T-helper 1 cell treated with Interleukin-12 subunit alpha and Interleukin-12 subunit beta and Interleukin-4 antibody, amounts not matched to agents 30 μg/mL and 1 μg/mL, for 36 hours (primary cell): ENCODE results near the gene STARD7.

Experiments
- H3K27ac Mint-ChIP-seq: one replicate; pipeline ENCODE4 v1.8.0; 2021; ENCODE audit warnings: mild to moderate bottlenecking, mixed read lengths
- H3K27me3 Mint-ChIP-seq: one replicate; pipeline ENCODE4 v1.8.0; 2021; ENCODE audit warnings: low read depth, mixed read lengths
- H3K36me3 Mint-ChIP-seq: one replicate; pipeline ENCODE4 v1.8.0; 2021; ENCODE audit warnings: low read depth, mixed read lengths
- H3K4me1 Mint-ChIP-seq: one replicate; pipeline ENCODE4 v1.8.0; 2021; ENCODE audit warnings: low read depth, mixed read lengths
- H3K4me3 Mint-ChIP-seq: one replicate; pipeline ENCODE4 v1.8.0; 2021; ENCODE audit warnings: mild to moderate bottlenecking, moderate library complexity, mixed read lengths
- H3K9me3 Mint-ChIP-seq: one replicate; pipeline ENCODE4 v1.8.0; 2021; ENCODE audit warnings: mixed read lengths

STARD7 gene

DNA sequence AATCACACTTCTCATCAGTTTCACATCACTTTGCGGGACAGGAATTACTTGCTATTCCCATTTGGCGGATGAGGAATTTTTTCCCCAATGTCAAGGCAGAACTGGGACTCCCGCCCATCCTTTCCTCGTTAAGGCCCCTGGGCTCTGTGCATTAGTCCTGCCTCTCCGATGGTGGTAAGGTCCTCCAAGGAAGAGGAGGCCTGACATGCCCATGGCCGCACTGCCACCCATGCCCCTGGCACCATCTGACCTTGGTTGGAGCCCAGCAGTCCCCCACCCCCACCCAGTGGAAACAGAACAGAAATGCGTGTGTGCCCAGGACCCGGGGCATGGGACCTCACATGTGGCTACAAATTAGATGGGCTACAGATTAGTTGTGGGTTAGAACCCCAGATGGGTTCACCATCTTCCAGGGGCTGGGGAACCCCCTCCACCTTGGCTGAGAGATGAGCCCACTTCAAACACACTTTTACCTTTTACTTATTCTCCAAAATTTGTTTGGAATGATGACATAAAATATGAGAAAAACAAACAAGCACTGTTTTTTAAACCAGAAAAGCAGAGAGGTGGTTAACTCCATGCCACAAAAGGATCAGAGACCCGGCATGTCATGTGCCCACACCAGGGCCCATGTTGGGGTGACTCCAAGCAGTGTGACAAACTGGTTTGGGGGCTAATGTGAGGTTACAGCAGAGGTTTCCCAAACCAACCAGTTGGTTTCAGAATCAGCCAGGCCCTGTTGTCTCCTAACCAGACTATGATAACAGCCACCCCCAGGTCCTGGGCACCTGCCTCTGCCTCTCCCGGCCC lies 52.4 kb downstream of the STARD7 start:
- peaks cover 59% of the 10 kb centered on the region for H3K4me1 Mint-ChIP-seq
- no peaks in the 10 kb centered on the region for H3K27me3 Mint-ChIP-seq
- H3K4me3 Mint-ChIP-seq, result peak overlapping the region; percentile 14
- H3K9me3 Mint-ChIP-seq, result peaks cover 5% of the 10 kb centered on the region
- H3K36me3 Mint-ChIP-seq, result peaks cover 2% of the 10 kb centered on the region
- H3K27ac Mint-ChIP-seq, result peak overlapping the region; percentile 93

GRCh38 chr2:96154506-96155380 lies 53.9 kb downstream of the STARD7 start:
- Mint-ChIP-seq H3K4me3 (no peak overlapping the region), H3K4me1 (peaks cover 52% of the 10 kb centered on the region), H3K9me3 (no peaks in the 10 kb centered on the region), H3K27ac (no peak overlapping the region), H3K27me3 (no peaks in the 10 kb centered on the region), H3K36me3 (no peaks in the 10 kb centered on the region)

- Mint-ChIP-seq H3K27me3 (no peaks in the 10 kb centered on the region), H3K4me1 (peaks cover 45% of the 10 kb centered on the region), H3K4me3 (no peak overlapping the region), H3K27ac (no peak overlapping the region), H3K9me3 (no peaks in the 10 kb centered on the region), H3K36me3 (no peaks in the 10 kb centered on the region)
Observed at GRCh38 chr2:96153991-96154431, 54.6 kb downstream of the STARD7 start.

DNA sequence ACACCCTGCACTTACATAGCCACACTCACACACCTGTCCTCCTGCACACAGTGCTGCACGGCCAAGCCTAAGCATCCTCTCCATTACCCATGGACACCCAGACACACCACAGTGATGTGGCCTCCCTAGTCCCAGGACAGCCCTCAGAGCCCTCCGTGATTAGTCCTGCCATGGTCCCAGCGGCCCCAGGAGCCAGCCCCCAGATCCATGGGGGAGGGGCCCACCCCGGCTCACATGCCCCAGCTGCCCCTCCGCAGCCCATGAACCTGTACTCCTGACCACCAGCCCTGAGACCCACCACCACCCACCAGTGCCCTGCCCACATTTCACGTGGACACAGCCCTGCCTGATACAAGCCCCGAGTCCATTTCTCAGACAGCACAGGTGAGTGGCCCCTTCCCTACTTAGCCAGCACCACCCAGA lies 55.3 kb downstream of the STARD7 start:
- Mint-ChIP-seq H3K9me3 (no peaks in the 10 kb centered on the region), H3K27me3 (no peaks in the 10 kb centered on the region), H3K27ac (no peak overlapping the region), H3K4me1 (peaks cover 41% of the 10 kb centered on the region), H3K4me3 (no peak overlapping the region), H3K36me3 (no peaks in the 10 kb centered on the region)

GRCh38 chr2:96152304-96153161 lies 56.1 kb downstream of the STARD7 start:
- Mint-ChIP-seq H3K27me3 (no peaks in the 10 kb centered on the region), H3K9me3 (no peaks in the 10 kb centered on the region), H3K36me3 (no peaks in the 10 kb centered on the region), H3K27ac (peak overlapping the region; percentile 45), H3K4me1 (peaks cover 37% of the 10 kb centered on the region), H3K4me3 (no peak overlapping the region)

- Mint-ChIP-seq H3K27me3 (no peaks in the 10 kb centered on the region), H3K4me3 (no peak overlapping the region), H3K36me3 (no peaks in the 10 kb centered on the region), H3K4me1 (peaks cover 37% of the 10 kb centered on the region), H3K9me3 (no peaks in the 10 kb centered on the region), H3K27ac (peak overlapping the region; percentile 45)
Observed at GRCh38 chr2:96151595-96152303, 56.9 kb downstream of the STARD7 start.

DNA sequence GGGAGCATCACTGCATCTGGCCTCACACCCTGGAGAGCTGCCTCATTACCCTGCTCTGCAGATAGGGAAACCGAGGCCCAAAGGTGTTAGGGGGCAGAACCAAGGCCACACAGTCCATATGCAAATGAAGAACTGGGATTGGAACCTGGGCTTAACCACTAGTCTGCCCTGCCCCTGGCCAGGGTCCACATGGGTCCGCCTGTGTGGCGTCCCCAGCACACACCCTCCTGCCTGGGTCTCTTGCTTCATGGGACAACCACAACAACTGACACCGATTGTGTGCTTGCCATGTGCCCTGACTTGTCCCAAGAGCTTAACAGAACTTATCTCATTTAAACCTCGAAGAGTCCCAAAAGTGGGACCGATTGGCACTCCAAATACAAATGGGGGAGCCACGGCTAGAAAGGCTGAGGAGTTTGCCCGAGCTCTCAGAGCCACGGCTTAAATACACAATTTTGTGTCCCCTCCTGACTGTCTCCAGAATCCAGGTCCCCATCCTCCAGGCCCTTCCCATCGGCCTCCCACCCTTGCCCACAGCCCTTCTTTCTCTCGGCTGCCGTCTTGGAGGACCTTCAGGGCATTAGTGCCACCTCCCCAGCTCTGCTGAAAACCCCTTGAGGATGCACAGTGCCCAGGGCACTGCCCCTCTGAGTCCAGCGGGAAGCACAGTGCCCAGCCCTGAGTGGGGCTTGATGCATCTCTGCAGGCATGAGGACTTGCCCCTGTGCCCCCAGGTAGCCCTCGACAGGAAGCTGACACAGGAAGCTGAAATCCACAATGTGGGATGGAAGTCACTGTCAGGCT lies 57.6 kb downstream of the STARD7 start:
- Mint-ChIP-seq H3K9me3 (no peaks in the 10 kb centered on the region), H3K4me3 (no peak overlapping the region), H3K4me1 (peaks cover 34% of the 10 kb centered on the region), H3K27ac (peak overlapping the region; percentile 59), H3K36me3 (no peaks in the 10 kb centered on the region), H3K27me3 (no peaks in the 10 kb centered on the region)

- H3K9me3 Mint-ChIP-seq, result no peaks in the 10 kb centered on the region
- H3K36me3 Mint-ChIP-seq, result no peaks in the 10 kb centered on the region
- H3K4me3 Mint-ChIP-seq, result no peak overlapping the region
- peaks cover 39% of the 10 kb centered on the region for H3K4me1 Mint-ChIP-seq
- H3K27me3 Mint-ChIP-seq, result no peaks in the 10 kb centered on the region
- H3K27ac Mint-ChIP-seq, result peak overlapping the region; percentile 59
Observed at GRCh38 chr2:96150007-96150640, 58.5 kb downstream of the STARD7 start.

DNA sequence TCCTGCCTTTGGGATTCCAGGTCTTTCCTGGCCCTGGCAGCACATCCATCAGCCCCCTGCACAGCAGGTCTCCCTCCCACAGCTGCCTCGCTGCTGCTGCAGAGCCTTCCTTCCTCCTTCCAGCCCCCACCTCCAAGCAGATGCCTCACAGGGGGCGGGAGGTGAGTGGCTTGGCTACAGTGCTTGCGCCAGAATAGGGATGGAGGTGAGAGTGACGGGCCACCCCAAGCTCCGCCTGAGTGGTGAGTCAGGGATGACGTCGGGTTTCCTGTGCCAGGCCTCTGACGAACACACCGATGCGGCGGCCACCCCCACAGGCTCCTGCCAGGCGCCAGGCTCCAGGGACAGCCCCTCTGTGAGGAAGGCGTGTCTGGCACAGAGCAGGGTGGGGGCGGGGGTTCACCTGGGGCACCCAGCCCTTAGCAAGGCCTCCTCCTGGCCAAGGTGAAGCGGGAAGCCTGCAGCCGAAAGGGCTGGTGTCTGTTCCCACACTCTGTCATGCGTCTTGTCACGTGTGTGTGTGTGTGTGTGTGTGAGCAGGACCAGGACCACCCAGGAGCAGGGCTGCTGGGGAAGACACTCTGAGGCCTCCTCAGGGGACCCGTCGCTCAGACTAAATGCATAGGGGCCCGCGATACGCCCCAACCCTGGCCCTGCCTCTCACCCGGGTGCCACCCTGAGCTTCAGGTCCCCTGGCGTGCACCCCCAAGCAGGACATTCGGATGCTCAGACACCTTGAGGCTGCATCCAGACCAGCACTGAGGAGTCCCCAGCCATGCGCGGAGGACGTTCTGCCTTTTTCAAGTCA lies 60.0 kb downstream of the STARD7 start:
- H3K36me3 Mint-ChIP-seq, result peaks cover 8% of the 10 kb centered on the region
- H3K27me3 Mint-ChIP-seq, result no peaks in the 10 kb centered on the region
- no peaks in the 10 kb centered on the region for H3K9me3 Mint-ChIP-seq
- peak overlapping the region; percentile 98 for H3K27ac Mint-ChIP-seq
- H3K4me1 Mint-ChIP-seq, result peaks cover 44% of the 10 kb centered on the region
- H3K4me3 Mint-ChIP-seq, result peak overlapping the region; percentile 67

- H3K27me3 Mint-ChIP-seq, result no peaks in the 10 kb centered on the region
- peaks cover 52% of the 10 kb centered on the region for H3K4me1 Mint-ChIP-seq
- H3K4me3 Mint-ChIP-seq, result peak overlapping the region; percentile 80
- no peaks in the 10 kb centered on the region for H3K9me3 Mint-ChIP-seq
- H3K27ac Mint-ChIP-seq, result peak overlapping the region; percentile 98
- peaks cover 13% of the 10 kb centered on the region for H3K36me3 Mint-ChIP-seq
Observed at GRCh38 chr2:96147593-96148201, 60.9 kb downstream of the STARD7 start.

DNA sequence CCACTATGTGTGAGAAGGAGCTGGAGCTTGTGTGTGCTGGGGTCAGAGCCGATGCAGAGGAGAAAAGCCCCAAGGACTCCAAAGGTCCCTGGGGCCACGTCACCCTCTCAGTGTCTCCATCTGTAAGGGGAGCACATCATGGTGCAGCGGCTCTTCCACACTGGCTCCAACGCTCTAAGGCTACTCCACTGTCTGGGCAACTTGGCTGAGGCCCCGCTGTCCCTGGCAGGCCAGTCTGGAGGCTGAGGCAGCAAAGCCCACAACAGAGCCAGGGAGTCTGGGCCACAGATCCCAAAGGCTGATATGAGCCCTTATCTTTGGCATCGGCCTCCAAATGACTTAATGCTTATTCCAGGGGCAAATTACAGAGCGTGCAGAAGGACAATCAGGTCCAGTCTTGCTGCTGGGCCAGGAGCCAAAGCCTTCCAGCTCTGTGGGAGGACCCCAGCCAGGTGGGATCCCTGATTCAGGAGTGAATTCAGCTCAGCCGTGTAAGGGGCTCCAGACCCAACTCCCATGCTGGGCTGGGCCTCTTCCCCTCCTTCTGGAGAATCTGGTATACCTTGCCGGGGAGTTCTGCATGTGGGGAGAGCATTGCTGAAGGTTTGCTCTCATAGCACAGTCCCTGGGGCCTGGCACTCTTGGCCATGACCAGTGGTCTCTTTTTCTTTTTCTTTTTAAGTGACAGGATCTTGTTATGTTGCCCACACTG lies 61.6 kb downstream of the STARD7 start:
- Mint-ChIP-seq H3K9me3 (no peaks in the 10 kb centered on the region), H3K36me3 (peaks cover 13% of the 10 kb centered on the region)

More for the DNA sequence above, 61.6 kb downstream of the STARD7 start:
- peak overlapping the region; percentile 98 for H3K27ac Mint-ChIP-seq
- peak overlapping the region; percentile 80 for H3K4me3 Mint-ChIP-seq
- H3K4me1 Mint-ChIP-seq, result peaks cover 55% of the 10 kb centered on the region
- H3K27me3 Mint-ChIP-seq, result no peaks in the 10 kb centered on the region
